VCaP (cell line): Measurements from ENCODE around the gene USH2A.
A peak's percentile ranks its signal among the peaks of the same experiment; 100 is the strongest.

Experiments used
- H3K27ac ChIP-seq: fragments of 450-650 bp; 2 replicates; pipeline ENCODE4 v1.5.1; 2017
- TF ChIP-seq, protein P1 (sequence below): fragments of 450-650 bp; conservative IDR thresholded peaks from 2 replicates; pipeline ENCODE4 v1.5.1; 2017; ENCODE audit warnings: mild to moderate bottlenecking, moderate library complexity

USH2A gene

DNA sequence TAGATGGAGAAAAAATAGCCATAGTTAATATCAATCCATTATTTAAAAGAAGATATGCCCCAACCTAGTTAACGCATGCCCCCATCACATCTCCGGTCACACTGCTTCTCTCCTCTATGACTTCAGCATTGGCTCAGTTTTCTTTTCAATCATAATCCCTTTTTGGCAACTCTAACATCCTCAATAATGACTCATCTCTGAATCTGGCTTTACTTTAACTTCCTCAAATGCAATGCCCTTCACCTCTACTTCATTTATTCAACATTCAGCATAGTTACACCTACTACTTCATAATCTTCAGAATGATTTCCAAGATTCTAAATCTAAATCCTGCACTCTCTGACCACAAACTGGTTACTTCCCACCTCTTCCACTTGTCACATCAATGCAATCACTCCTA, 417.3 kb downstream of the USH2A start:
- TF ChIP-seq, protein P1, sequence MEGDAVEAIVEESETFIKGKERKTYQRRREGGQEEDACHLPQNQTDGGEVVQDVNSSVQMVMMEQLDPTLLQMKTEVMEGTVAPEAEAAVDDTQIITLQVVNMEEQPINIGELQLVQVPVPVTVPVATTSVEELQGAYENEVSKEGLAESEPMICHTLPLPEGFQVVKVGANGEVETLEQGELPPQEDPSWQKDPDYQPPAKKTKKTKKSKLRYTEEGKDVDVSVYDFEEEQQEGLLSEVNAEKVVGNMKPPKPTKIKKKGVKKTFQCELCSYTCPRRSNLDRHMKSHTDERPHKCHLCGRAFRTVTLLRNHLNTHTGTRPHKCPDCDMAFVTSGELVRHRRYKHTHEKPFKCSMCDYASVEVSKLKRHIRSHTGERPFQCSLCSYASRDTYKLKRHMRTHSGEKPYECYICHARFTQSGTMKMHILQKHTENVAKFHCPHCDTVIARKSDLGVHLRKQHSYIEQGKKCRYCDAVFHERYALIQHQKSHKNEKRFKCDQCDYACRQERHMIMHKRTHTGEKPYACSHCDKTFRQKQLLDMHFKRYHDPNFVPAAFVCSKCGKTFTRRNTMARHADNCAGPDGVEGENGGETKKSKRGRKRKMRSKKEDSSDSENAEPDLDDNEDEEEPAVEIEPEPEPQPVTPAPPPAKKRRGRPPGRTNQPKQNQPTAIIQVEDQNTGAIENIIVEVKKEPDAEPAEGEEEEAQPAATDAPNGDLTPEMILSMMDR, result no peak
- no peak overlapping the region for H3K27ac ChIP-seq

DNA sequence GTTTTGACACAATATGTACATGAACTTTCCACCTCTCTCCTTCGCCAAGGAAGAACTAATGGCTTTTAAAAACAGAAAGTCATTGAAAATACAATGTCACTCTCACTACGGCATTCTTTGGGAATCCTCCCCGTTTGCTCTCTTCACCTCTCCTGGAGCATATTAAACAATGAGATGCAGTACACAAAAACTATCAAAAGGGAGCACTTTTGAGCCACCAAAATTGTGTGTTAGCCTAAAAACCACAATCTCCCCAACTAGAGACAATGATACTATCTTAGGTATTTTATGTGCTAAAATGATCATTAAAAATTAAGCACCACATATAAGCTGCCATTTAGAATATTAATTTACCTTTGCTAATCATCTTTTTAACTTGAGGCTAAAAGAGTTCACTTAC, 430.6 kb downstream of the USH2A start:
- TF ChIP-seq, protein P1, result peak; percentile 56
- H3K27ac ChIP-seq, result no peak overlapping the region

DNA sequence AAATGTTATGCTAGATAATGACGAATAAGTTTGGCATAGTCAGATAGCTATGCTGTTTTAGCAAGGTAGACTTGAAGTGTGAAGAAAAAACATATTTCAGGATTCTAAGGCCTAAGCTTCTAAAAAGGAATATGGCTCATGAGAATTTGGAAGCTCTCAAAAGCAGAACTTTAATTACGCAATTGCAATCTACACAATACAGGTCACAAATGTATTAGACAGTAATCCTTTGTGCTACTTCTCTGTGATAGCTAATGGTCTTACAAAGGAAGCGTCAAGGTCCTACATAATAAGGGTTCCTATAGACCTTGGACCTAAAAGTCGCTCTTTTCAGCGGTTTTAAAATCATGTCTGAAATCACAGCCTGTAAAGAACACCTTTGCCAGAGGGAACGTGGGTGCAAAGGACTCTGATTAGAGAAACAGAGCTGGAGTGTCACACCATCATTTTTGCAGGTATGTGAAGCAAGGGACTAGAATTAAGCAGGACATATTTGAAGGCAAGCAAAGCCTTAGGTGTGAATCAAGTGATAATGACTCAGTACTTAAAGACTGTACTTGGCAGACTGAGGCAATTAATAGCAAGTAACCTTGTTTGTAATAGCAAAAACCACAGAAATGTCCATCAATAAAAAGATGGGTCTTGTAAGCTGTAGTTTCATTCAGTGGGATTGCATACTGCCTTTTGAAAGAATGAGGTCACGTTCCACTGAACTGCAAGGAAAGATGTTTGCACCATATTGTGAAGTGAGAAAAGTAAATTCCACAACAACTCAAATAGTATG, 436.0 kb downstream of the USH2A start:
- TF ChIP-seq, protein P1, result no peak
- no peak overlapping the region for H3K27ac ChIP-seq

DNA sequence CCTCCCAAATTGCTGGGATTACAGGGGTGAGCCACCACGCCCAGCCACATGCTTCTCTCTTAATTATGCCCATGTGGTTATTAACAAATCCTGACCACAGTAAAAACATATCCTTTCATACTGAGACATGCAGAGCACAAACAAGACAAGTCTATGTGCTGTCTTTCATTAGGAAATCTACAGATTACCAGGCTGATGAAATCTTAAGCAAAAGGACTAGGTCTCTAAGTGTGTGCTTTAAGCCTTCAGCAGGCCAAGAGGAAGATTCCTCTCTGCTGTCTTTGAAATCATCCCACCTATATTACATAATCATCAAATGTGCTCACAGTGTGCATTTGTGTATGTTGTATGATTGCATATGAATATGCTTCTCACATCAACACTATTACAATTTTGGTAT, 436.8 kb downstream of the USH2A start:
- TF ChIP-seq, protein P1, result no peak
- no peak overlapping the region for H3K27ac ChIP-seq

GRCh38 chr1:215983680-215984079, 439.6 kb downstream of the USH2A start:
- TF ChIP-seq, protein P1, result no peak
- no peak overlapping the region for H3K27ac ChIP-seq

DNA sequence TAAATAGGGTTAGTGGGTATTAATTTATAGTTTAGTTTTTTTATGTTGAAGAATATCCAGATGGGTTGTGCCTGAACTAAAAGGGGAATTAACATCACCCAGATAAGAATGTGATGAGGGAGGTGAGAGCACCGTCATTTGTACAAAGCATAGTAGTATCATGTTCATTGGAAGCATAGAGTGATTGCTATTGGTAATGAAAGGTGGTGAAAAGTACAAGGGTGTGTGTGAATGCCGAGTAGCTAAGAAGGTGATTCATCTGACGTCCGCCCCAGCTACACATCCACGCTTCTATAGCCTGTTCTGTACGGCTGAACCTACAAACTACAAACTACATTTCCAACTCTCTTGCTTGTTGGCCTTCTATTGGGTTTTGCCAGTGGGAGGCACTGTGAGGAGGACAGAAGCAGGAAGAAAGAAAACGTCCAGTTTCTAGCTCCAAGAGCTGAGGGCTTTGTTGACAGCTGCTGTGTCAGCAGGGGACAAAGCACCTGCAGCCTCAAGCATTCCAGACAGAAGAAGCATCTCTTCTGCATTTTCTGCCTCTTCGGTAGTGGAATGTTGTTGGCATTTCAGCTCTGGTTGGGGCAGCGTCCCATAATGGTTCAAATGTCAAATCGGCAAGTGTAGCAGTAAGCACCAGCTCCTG, 451.3 kb downstream of the USH2A start:
- no peak overlapping the region for H3K27ac ChIP-seq
- TF ChIP-seq, protein P1, result no peak

DNA sequence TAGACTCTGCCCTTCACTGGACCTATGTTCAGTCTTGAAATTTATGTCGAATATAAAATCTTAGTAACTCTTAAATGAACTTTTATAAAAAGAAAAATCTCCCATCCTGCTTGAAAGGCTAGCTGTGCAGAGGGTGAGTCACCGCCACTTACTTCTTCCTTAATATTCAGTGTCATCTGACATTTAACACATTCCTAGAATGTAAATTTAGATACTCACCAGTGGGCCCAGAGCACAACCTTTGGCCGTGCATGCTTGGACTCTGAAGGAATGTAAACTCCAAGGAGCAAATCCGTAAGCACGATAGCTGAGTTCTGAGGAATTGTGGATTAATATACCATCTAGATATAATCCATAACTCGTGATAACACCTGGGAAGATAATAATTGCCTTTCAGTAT, 452.8 kb downstream of the USH2A start:
- H3K27ac ChIP-seq, result no peak overlapping the region
- TF ChIP-seq, protein P1, result no peak
